ENCODE measurements around the gene ZFPM1. TPM values are rescaled to one million over a fixed set of nuclear protein-coding genes. Genes with fewer than 3 reads are reported as not detected.

Gene ZFPM1
- total and polyA plus RNA-seq, 2 experiments from 2014 or later, result 0.53 to 2.2 TPM

- Histone ChIP-seq H3K9me2 (ENCODE audit: insufficient read depth) (no peaks in the 10 kb centered on the region), H2AFZ (no peak overlapping the region), H3K36me3 (ENCODE audit: insufficient read depth) (no peaks in the 10 kb centered on the region), H3K27ac (ENCODE audit: low read depth) (no peak overlapping the region), H3F3A (replicated peaks; ENCODE audit: low read depth) (no peaks in the 10 kb centered on the region), H4K20me1 (replicated peaks; ENCODE audit: insufficient read depth) (no peaks in the 10 kb centered on the region), H3K79me2 (replicated peaks; ENCODE audit: insufficient read depth) (no peaks in the 10 kb centered on the region), H3K4me3 (no peak overlapping the region), H3K27me3 (ENCODE audit: insufficient read depth) (no peaks in the 10 kb centered on the region), H3K4me1 (ENCODE audit: insufficient read depth) (peaks cover 20% of the 10 kb centered on the region), H3K4me2 (no peak overlapping the region)
- ATAC-seq, result no peak
- Mint-ChIP-seq H3K36me3 (ENCODE audit: low read depth) (no peaks in the 10 kb centered on the region), H3K4me3 (no peak overlapping the region), H3K9me3 (no peaks in the 10 kb centered on the region), H3K4me1 (peaks cover 15% of the 10 kb centered on the region; the same call in 2 of the 3 replicates), H3K27me3 (ENCODE audit: insufficient read depth, low read depth, poor library complexity) (peaks cover 14% of the 10 kb centered on the region), H3K27ac (no peak overlapping the region)
- DNase-seq (ENCODE audit: low spot score), result no peak
- no peak for TF ChIP-seq ZNF114 (CRISPR knock-in tag; IDR thresholded peaks at IDR 0.05)
- no peak for TF ChIP-seq POLR2AphosphoS5 (IDR thresholded peaks at IDR 0.05; ENCODE audit: low read depth)
- no peak for TF ChIP-seq NANOG (IDR thresholded peaks at IDR 0.05; ENCODE audit: borderline replicate concordance)
Measured at GRCh38 chr16:88466175-88466862, 13.2 kb downstream of the ZFPM1 start.

GRCh38 chr16:88466949-88467348 is 13.9 kb downstream of the ZFPM1 start:
- H3K36me3 ChIP-seq (ENCODE audit: insufficient read depth), result no peaks in the 10 kb centered on the region
- no peak overlapping the region for H2AFZ ChIP-seq
- peaks cover 14% of the 10 kb centered on the region for H3K4me1 ChIP-seq (ENCODE audit: insufficient read depth)
- DNase-seq (ENCODE audit: low spot score) (no peak), ATAC-seq (no peak)
- no peaks in the 10 kb centered on the region for H3K27me3 ChIP-seq (ENCODE audit: insufficient read depth)
- no peak overlapping the region for H3K4me3 ChIP-seq
- no peaks in the 10 kb centered on the region for H4K20me1 ChIP-seq (replicated peaks; ENCODE audit: insufficient read depth)
- H3K36me3 Mint-ChIP-seq (ENCODE audit: low read depth), result no peaks in the 10 kb centered on the region
- no peak overlapping the region for H3K27ac ChIP-seq (ENCODE audit: low read depth)
- no peaks in the 10 kb centered on the region for H3K9me2 ChIP-seq (ENCODE audit: insufficient read depth)
- H3K4me3 Mint-ChIP-seq, result no peak overlapping the region
- peaks cover 8% of the 10 kb centered on the region; the same call in 2 of the 3 replicates for H3K4me1 Mint-ChIP-seq
- no peaks in the 10 kb centered on the region for H3F3A ChIP-seq (replicated peaks; ENCODE audit: low read depth)
- H3K4me2 ChIP-seq, result no peak overlapping the region
- peaks cover 10% of the 10 kb centered on the region for H3K27me3 Mint-ChIP-seq (ENCODE audit: insufficient read depth, low read depth, poor library complexity)
- H3K79me2 ChIP-seq (replicated peaks; ENCODE audit: insufficient read depth), result no peaks in the 10 kb centered on the region
- H3K9me3 Mint-ChIP-seq, result no peaks in the 10 kb centered on the region
- H3K27ac Mint-ChIP-seq, result no peak overlapping the region
- TF ChIP-seq REST (IDR thresholded peaks at IDR 0.05; ENCODE audit: unreplicated experiment) (no peak), EZH2 (IDR thresholded peaks at IDR 0.05; ENCODE audit: low read depth, unreplicated experiment) (no peak), EZH2phosphoT487 (IDR thresholded peaks at IDR 0.05; ENCODE audit: unreplicated experiment) (no peak), ZNF331 (CRISPR knock-in tag; IDR thresholded peaks at IDR 0.05; ENCODE audit: low read depth) (no peak), CREB1 (CRISPR knock-in tag; IDR thresholded peaks at IDR 0.05; ENCODE audit: low read depth) (no peak), STAT1 (IDR thresholded peaks at IDR 0.05; ENCODE audit: unreplicated experiment) (no peak), ZNF114 (CRISPR knock-in tag; IDR thresholded peaks at IDR 0.05) (no peak), ETS1 (IDR thresholded peaks at IDR 0.05) (no peak), CTCF (conservative IDR thresholded peaks at IDR 0.05; ENCODE audit: low read depth in 2 of 2) (no peak), JUNB (IDR thresholded peaks at IDR 0.05; ENCODE audit: unreplicated experiment) (no peak)

All from GM23338 (cell line).